HEK293 (cell line): ENCODE results near the gene MAN2A2.

Experiments used
- CTCF ChIA-PET: fragments of 350-600 bp; formaldehyde crosslinking; extraction: SDS; loops from one replicate; lab custom pipeline; 2021; ENCODE audit warnings: antibody characterized with exemption; lab: Yijun Ruan, JAX
- POLR2A ChIA-PET: fragments of 300-600 bp; formaldehyde crosslinking; extraction: SDS; loops from one replicate; lab custom pipeline; 2020; ENCODE audit warnings: antibody characterized with exemption, inconsistent platforms; lab: Yijun Ruan, JAX
- H3K27ac ChIP-seq: fragments of 200-500 bp; sonication (Bioruptor generic); 2 replicates; pipeline ENCODE4 v1.5.1; 2014; ENCODE audit warnings: low read depth, low read length, control low read depth, inconsistent platforms; ENCODE audit errors: extremely low read depth
- H3K36me3 ChIP-seq, 2 experiments: fragments of 200-500 bp in 1 of 2; sonication (Bioruptor generic) in 1 of 2; 1 replicate in 1 of 2; 2 replicates in 1 of 2; pipeline ENCODE4 v1.5.1; 2014 to 2017; ENCODE audit warnings: inconsistent platforms in 2 of 2, low read length in 2 of 2; ENCODE audit not compliant: control insufficient read depth in 2 of 2, insufficient read depth in 1 of 2
- H3K4me1 ChIP-seq: fragments of 200-500 bp; sonication (Bioruptor generic); 2 replicates; pipeline ENCODE4 v1.5.1; 2014; ENCODE audit warnings: mild to moderate bottlenecking, low read length, inconsistent platforms; ENCODE audit not compliant: control insufficient read depth, insufficient read depth
- H3K4me3 ChIP-seq: 2 replicates; pipeline ENCODE4 v1.5.1; 2011; ENCODE audit warnings: low read depth, mild to moderate bottlenecking, control low read depth, low read length, moderate library complexity
- H3K9me3 ChIP-seq: fragments of 200-500 bp; sonication (Bioruptor generic); 2 replicates; pipeline ENCODE4 v1.5.1; 2014; ENCODE audit warnings: low read depth, low read length, inconsistent platforms; ENCODE audit not compliant: control insufficient read depth, insufficient read depth
- GLI2 ChIP-seq: fragments of 450-650 bp; formaldehyde crosslinking; IDR thresholded peaks from 2 replicates; pipeline ENCODE4; 2017; ENCODE audit warnings: missing biosample characterization, missing genetic modification characterization, low read depth, borderline replicate concordance
- HOXA7 ChIP-seq: sonication (generic); formaldehyde crosslinking; IDR thresholded peaks from 2 replicates; pipeline ENCODE4 v1.8.1; 2022; ENCODE audit warnings: missing genetic modification reagents, borderline replicate concordance
- IKZF3 ChIP-seq: fragments of 450-650 bp; IDR thresholded peaks from 2 replicates; pipeline ENCODE4 v1.5.0; 2018; ENCODE audit warnings: missing biosample characterization, mild to moderate bottlenecking, missing genetic modification characterization, moderate library complexity
- OSR2 ChIP-seq: fragments of 450-650 bp; formaldehyde crosslinking; IDR thresholded peaks from 2 replicates; pipeline ENCODE4 v1.5.1; 2016; ENCODE audit warnings: missing biosample characterization, missing genetic modification characterization
- PRDM1 ChIP-seq: fragments of 450-650 bp; formaldehyde crosslinking; IDR thresholded peaks from 2 replicates; pipeline ENCODE4; 2016; ENCODE audit warnings: missing biosample characterization, missing genetic modification characterization
- PRDM4 ChIP-seq: fragments of 450-650 bp; formaldehyde crosslinking; IDR thresholded peaks from 2 replicates; pipeline ENCODE4 v1.5.1; 2017; ENCODE audit warnings: missing biosample characterization, missing genetic modification characterization
- TCF7L2 ChIP-seq: IDR thresholded peaks from 2 replicates; pipeline ENCODE4 v1.6.1; 2011; ENCODE audit warnings: low read depth, mild to moderate bottlenecking, inconsistent platforms, low read length, moderate library complexity, borderline replicate concordance
- ZBTB1 ChIP-seq: fragments of 450-650 bp; formaldehyde crosslinking; IDR thresholded peaks from 2 replicates; pipeline ENCODE4 v1.5.1; 2016; ENCODE audit warnings: missing biosample characterization, missing genetic modification characterization
- ZBTB20 ChIP-seq: fragments of 450-650 bp; formaldehyde crosslinking; IDR thresholded peaks from 2 replicates; pipeline ENCODE4 v1.5.1; 2016; ENCODE audit warnings: missing biosample characterization, missing genetic modification characterization
- ZEB2 ChIP-seq: fragments of 450-650 bp; formaldehyde crosslinking; IDR thresholded peaks from 2 replicates; pipeline ENCODE4 v1.5.1; 2016; ENCODE audit warnings: missing biosample characterization, missing genetic modification characterization
- ZFP69B ChIP-seq: fragments of 450-650 bp; formaldehyde crosslinking; IDR thresholded peaks from 2 replicates; pipeline ENCODE4 v1.5.1; 2016; ENCODE audit warnings: missing biosample characterization, missing genetic modification characterization
- ZNF10 ChIP-seq: fragments of 450-650 bp; formaldehyde crosslinking; IDR thresholded peaks from 2 replicates; pipeline ENCODE4 v1.5.1; 2017; ENCODE audit warnings: missing biosample characterization, missing genetic modification characterization
- ZNF16 ChIP-seq: fragments of 450-650 bp; formaldehyde crosslinking; IDR thresholded peaks from 2 replicates; pipeline ENCODE4 v1.5.1; 2016; ENCODE audit warnings: low read depth, missing biosample characterization, missing genetic modification characterization
- ZNF2 ChIP-seq: fragments of 450-650 bp; formaldehyde crosslinking; IDR thresholded peaks from 2 replicates; pipeline ENCODE4 v1.5.1; 2016; ENCODE audit warnings: missing biosample characterization, missing genetic modification characterization
- ZNF248 ChIP-seq: fragments of 450-650 bp; formaldehyde crosslinking; IDR thresholded peaks from 2 replicates; pipeline ENCODE4 v1.5.1; 2017; ENCODE audit warnings: missing biosample characterization, missing genetic modification characterization
- ZNF26 ChIP-seq: fragments of 450-650 bp; formaldehyde crosslinking; IDR thresholded peaks from 2 replicates; pipeline ENCODE4 v1.5.1; 2016; ENCODE audit warnings: missing biosample characterization, missing genetic modification characterization
- ZNF335 ChIP-seq: fragments of 450-650 bp; formaldehyde crosslinking; conservative IDR thresholded peaks from 2 replicates; pipeline ENCODE4 v1.5.1; 2016; ENCODE audit warnings: missing biosample characterization, missing genetic modification characterization
- ZNF350 ChIP-seq: fragments of 450-650 bp; formaldehyde crosslinking; IDR thresholded peaks from 2 replicates; pipeline ENCODE4 v1.5.0; 2017; ENCODE audit warnings: missing biosample characterization, mild to moderate bottlenecking, missing genetic modification characterization
- ZNF398 ChIP-seq: fragments of 450-650 bp; formaldehyde crosslinking; IDR thresholded peaks from 2 replicates; pipeline ENCODE4 v1.5.1; 2017; ENCODE audit warnings: missing biosample characterization, missing genetic modification characterization
- ZNF426 ChIP-seq: fragments of 450-650 bp; formaldehyde crosslinking; IDR thresholded peaks from 2 replicates; pipeline ENCODE4 v1.5.1; 2017; ENCODE audit warnings: missing biosample characterization, missing genetic modification characterization, mild to moderate bottlenecking, inconsistent platforms, moderate library complexity
- ZNF513 ChIP-seq: fragments of 450-650 bp; IDR thresholded peaks from 2 replicates; pipeline ENCODE4 v1.5.1; 2018; ENCODE audit warnings: missing biosample characterization, missing genetic modification characterization
- ZNF514 ChIP-seq: fragments of 450-650 bp; formaldehyde crosslinking; IDR thresholded peaks from 2 replicates; pipeline ENCODE4 v1.5.1; 2016; ENCODE audit warnings: missing biosample characterization, missing genetic modification characterization
- ZNF626 ChIP-seq: fragments of 450-650 bp; sonication (Bioruptor Pico); formaldehyde crosslinking; IDR thresholded peaks from 2 replicates; pipeline ENCODE4 v1.5.1; 2018; ENCODE audit warnings: missing biosample characterization, missing genetic modification characterization, inconsistent platforms
- ZNF629 ChIP-seq: fragments of 450-650 bp; formaldehyde crosslinking; IDR thresholded peaks from 2 replicates; pipeline ENCODE4 v1.5.1; 2017; ENCODE audit warnings: missing biosample characterization, missing genetic modification characterization
- ZNF664 ChIP-seq: fragments of 450-650 bp; formaldehyde crosslinking; IDR thresholded peaks from 2 replicates; pipeline ENCODE4 v1.5.1; 2016; ENCODE audit warnings: missing biosample characterization, missing genetic modification characterization
- ZNF843 ChIP-seq: fragments of 450-650 bp; formaldehyde crosslinking; IDR thresholded peaks from 2 replicates; pipeline ENCODE4 v1.5.1; 2016; ENCODE audit warnings: missing biosample characterization, missing genetic modification characterization
- ZSCAN18 ChIP-seq: fragments of 450-650 bp; formaldehyde crosslinking; IDR thresholded peaks from 2 replicates; pipeline ENCODE4 v1.5.1; 2016; ENCODE audit warnings: missing biosample characterization, missing genetic modification characterization
- ZSCAN23 ChIP-seq: fragments of 450-650 bp; formaldehyde crosslinking; IDR thresholded peaks from 2 replicates; pipeline ENCODE4 v1.5.1; 2016; ENCODE audit warnings: missing biosample characterization, missing genetic modification characterization

Gene MAN2A2

GRCh38 chr15:90939756-90940155, 36.7 kb downstream of the MAN2A2 start:
- Histone ChIP-seq H3K36me3 (peaks cover 68 to 80% of the 10 kb centered on the region in 2 experiments), H3K4me1 (no peaks in the 10 kb centered on the region), H3K27ac (no peak overlapping the region), H3K9me3 (no peaks in the 10 kb centered on the region), H3K4me3 (no peak overlapping the region)
- CTCF ChIA-PET, result interaction anchor here (0.7 to 11.7 kb wide), 2 partner anchors 18 to 54 kb away, joined by 4 to 163 read pairs; partner anchors contain the start of gene RCCD1
- POLR2A ChIA-PET, result interaction anchor here (0.9 to 11.4 kb wide), 3 partner anchors 8 to 15 kb away, joined by 3 to 179 read pairs (median 3); partner anchors contain the start of gene RCCD1
- no peak for TF ChIP-seq ZBTB20 (tag by site-specific recombination)
- TF ChIP-seq ZNF16, result no peak
- no peak for TF ChIP-seq TCF7L2
- TF ChIP-seq ZNF843 (tag by site-specific recombination), result no peak
- TF ChIP-seq IKZF3 (tag by site-specific recombination), result no peak
- no peak for TF ChIP-seq PRDM1 (tag by site-specific recombination)
- no peak for TF ChIP-seq ZSCAN23 (tag by site-specific recombination)
- TF ChIP-seq ZNF248 (tag by site-specific recombination), result no peak
- no peak for TF ChIP-seq HOXA7 (CRISPR knock-in tag)
- no peak for TF ChIP-seq ZSCAN18 (tag by site-specific recombination)
- TF ChIP-seq ZNF398 (tag by site-specific recombination), result no peak
- no peak for TF ChIP-seq GLI2
- no peak for TF ChIP-seq ZNF629
- TF ChIP-seq ZNF350, result no peak
- no peak for TF ChIP-seq ZEB2 (tag by site-specific recombination)
- no peak for TF ChIP-seq ZNF426 (tag by site-specific recombination)

- H3K36me3 ChIP-seq, result peaks cover 74 to 88% of the 10 kb centered on the region in 2 experiments
- ChIA-PET POLR2A (interaction anchor here (2.4 kb wide), 1 partner anchor 14 kb away, joined by 14 read pairs; the partner anchor contains the start of gene RCCD1), CTCF (interaction anchor here (4.1 to 5.1 kb wide), 2 partner anchors 8 to 16 kb away, joined by 26 to 60 read pairs; partner anchors contain the start of genes HDDC3 and UNC45A)
- no peak overlapping the region for H3K27ac ChIP-seq
- H3K4me1 ChIP-seq, result no peaks in the 10 kb centered on the region
- H3K4me3 ChIP-seq, result no peak overlapping the region
- H3K9me3 ChIP-seq, result no peaks in the 10 kb centered on the region
- TF ChIP-seq ZBTB1 (tag by site-specific recombination) (no peak), ZFP69B (tag by site-specific recombination) (no peak), ZNF10 (tag by site-specific recombination) (no peak), ZNF2 (tag by site-specific recombination) (no peak), PRDM4 (tag by site-specific recombination) (no peak), ZNF26 (no peak), OSR2 (tag by site-specific recombination) (no peak), ZNF626 (no peak), HOXA7 (CRISPR knock-in tag) (no peak), ZNF335 (tag by site-specific recombination) (no peak), ZNF664 (no peak), ZNF513 (tag by site-specific recombination) (no peak), ZNF514 (no peak)
These were observed 37.9 kb downstream of the MAN2A2 start for GRCh38 chr15:90941038-90941437.
